GM12801 (cell line): Measurements from ENCODE around the gene IGFBPL1.

Experiments
- TF ChIP-seq, protein P1 (sequence below): IDR thresholded peaks from one replicate; pipeline ENCODE4 v1.5.1; 2011; ENCODE audit warnings: control low read depth; ENCODE audit not compliant: insufficient read length; ENCODE audit errors: extremely low read depth

IGFBPL1 gene

DNA sequence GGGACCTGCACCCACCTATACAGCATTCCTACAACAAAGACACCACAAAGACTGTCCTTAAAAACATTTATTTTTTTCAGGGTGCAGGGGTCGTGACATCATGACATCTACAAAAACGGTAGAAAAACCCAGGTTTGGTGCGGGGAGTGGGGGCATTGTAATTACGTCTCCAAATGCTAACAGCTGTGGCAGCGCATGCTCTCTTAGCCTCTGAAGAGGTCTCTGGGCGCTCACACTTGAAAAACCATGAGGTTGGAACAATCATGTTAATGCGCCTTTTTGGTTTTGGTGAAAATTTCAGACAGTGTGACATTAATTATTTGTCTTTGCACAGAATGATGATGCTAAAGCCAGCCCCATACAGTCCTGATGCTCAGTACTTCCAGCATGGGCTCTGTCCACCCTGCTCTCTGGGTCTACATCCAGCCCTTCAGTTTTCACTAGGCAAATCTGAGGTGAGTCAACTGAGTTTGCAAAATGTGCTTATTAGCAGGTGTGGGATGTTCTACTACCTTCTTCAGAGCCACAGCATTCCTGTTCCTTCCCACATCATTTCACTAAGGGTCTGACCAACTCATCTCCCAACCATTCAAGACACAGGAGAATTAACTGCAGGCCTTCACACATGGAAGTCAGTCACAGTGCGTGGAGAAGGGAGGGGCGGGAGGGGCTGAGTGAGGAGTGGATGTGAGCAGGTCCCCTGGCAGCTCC lies 17.6 kb downstream of the IGFBPL1 start:
- TF ChIP-seq, protein P1, sequence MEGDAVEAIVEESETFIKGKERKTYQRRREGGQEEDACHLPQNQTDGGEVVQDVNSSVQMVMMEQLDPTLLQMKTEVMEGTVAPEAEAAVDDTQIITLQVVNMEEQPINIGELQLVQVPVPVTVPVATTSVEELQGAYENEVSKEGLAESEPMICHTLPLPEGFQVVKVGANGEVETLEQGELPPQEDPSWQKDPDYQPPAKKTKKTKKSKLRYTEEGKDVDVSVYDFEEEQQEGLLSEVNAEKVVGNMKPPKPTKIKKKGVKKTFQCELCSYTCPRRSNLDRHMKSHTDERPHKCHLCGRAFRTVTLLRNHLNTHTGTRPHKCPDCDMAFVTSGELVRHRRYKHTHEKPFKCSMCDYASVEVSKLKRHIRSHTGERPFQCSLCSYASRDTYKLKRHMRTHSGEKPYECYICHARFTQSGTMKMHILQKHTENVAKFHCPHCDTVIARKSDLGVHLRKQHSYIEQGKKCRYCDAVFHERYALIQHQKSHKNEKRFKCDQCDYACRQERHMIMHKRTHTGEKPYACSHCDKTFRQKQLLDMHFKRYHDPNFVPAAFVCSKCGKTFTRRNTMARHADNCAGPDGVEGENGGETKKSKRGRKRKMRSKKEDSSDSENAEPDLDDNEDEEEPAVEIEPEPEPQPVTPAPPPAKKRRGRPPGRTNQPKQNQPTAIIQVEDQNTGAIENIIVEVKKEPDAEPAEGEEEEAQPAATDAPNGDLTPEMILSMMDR, result no peak

DNA sequence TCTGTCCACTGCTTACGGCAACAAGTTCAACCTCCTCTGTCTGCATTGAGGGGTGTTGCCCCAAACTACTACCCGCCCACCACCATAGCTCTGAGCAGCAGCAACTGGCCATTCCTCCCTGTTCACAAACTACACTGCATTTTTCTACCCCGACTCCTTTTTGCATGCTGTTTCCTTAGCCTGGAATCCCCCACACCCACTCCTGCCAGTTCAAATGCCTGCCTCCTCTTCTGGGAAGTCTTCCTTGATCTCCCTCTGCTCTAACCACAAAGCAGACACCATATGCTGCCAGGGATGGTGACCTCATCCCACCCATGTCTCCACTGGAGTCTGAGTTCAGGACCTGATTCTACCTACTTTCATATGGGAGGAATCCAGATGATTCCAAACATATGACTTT lies 18.5 kb downstream of the IGFBPL1 start:
- TF ChIP-seq, protein P1, result no peak

DNA sequence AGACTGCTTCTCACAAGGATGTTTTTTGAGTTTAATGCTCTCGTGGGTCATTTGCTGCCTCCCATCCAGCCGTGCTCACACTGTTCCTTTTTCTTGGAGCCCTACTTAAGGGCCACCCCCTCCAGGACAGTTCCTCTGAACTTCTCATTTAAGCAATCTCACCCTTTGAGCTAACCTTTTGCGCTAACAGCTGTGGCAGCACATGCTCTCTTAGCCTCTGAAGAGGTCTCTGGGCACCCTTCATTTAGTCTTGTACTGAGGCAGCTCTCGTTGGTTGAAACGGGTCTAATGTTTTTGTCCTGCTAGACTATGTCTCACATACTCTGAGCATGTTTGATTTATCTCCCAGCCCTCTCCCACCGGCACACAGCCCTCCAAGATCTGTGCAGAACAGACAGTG lies 19.9 kb downstream of the IGFBPL1 start:
- TF ChIP-seq, protein P1, result no peak

DNA sequence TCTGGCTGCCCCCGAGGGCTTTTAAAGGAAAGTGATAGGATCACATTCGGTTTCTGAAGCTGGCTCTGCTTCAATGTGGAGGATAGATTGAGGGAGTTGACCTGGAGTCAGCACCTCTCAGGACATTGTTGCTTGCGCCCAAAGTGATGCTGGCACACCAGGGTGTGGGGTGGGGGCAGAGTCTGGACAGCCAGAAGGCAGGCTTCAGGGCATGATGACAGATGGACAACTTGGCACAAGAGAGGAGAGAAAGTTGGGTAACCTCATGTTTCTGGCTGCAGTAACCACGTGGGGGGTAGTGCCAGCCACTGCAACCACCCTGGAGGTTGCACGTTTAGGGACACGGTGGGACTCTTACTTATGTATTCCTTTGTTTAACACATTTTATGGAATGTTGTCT lies 22.3 kb downstream of the IGFBPL1 start:
- TF ChIP-seq, protein P1, result no peak

DNA sequence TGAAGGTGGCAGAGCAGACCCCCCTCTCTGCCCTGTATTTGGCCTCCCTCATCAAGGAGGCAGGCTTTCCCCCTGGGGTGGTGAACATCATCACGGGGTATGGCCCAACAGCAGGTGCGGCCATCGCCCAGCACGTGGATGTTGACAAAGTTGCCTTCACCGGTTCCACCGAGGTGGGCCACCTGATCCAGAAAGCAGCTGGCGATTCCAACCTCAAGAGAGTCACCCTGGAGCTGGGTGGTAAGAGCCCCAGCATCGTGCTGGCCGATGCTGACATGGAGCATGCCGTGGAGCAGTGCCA lies 27.9 kb downstream of the IGFBPL1 start:
- TF ChIP-seq, protein P1, result no peak

DNA sequence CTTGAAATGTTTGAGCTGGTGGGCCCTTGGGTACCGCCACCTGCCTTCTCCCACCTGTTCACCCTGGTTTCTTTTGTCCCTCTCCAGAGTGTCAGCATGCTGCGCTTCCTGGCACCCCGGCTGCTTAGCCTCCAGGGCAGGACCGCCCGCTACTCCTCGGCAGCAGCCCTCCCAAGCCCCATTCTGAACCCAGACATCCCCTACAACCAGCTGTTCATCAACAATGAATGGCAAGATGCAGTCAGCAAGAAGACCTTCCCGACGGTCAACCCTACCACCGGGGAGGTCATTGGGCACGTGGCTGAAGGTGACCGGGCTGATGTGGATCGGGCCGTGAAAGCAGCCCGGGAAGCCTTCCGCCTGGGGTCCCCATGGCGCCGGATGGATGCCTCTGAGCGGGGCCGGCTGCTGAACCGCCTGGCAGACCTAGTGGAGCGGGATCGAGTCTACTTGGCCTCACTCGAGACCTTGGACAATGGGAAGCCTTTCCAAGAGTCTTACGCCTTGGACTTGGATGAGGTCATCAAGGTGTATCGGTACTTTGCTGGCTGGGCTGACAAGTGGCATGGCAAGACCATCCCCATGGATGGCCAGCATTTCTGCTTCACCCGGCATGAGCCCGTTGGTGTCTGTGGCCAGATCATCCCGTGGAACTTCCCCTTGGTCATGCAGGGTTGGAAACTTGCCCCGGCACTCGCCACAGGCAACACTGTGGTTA lies 28.4 kb downstream of the IGFBPL1 start:
- TF ChIP-seq, protein P1, result no peak

DNA sequence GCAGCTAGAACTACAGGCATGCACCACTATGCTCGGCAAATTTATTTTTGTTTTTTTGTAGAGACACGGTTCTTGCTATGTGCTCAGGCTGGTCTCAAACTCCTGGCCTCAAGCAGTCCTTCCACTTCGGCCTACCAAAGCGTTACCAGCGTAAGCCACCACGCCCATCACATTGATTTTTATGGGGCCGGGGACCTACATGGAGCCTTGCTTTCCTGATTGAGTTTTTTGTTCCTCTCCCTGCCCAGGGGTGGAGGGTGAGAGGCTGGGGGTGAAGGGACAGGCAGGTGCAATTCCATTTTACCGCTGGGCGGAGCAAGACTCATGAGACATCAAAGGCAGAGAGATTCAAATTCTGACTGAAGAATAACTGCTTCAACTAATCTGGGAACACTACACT lies 29.8 kb downstream of the IGFBPL1 start:
- TF ChIP-seq, protein P1, result no peak
